ENCODE measurements around the gene FZD10. TPM values are rescaled to one million over a fixed set of nuclear protein-coding genes. Genes with fewer than 3 reads are reported as not detected.

FZD10 gene
- total and polyA plus RNA-seq, 2 of the 4 experiments (the other 2 are of a cell fraction), result not detected

- no peak overlapping the region for H4K8ac ChIP-seq (ENCODE audit: low read depth in 2 of 2, low read length in 2 of 2)
- no peaks in the 10 kb centered on the region for H3K36me3 ChIP-seq (ENCODE audit: control insufficient read depth, insufficient read depth, low read length)
- no peak overlapping the region for H2AK9ac ChIP-seq (replicated peaks; ENCODE audit: low read depth, low read length, poor library complexity)
- no peak overlapping the region for H2BK15ac ChIP-seq (ENCODE audit: low read depth, low read length)
- H2AFZ ChIP-seq (replicated peaks; ENCODE audit: low read length, poor library complexity), result no peak overlapping the region
- 37% methylated on average over 11 of the region's 26 CpGs; no CpG with 5 or more reads in 1 of the 2 experiments for WGBS, 2 experiments (ENCODE audit: extremely low coverage in 2 of 2, insufficient read length in 1 of 2)
- H2BK120ac ChIP-seq (ENCODE audit: low read depth, low read length), result no peak overlapping the region
- no peak for TF ChIP-seq MXI1 (IDR thresholded peaks at IDR 0.05; ENCODE audit: borderline replicate concordance, low read depth, low read length)
- no peak overlapping the region for H3K9ac ChIP-seq (ENCODE audit: low read depth, low read length)
- no peak overlapping the region for H3K4ac ChIP-seq (ENCODE audit: low read depth, low read length)
- H3K9me1 ChIP-seq (ENCODE audit: insufficient read depth, low read length), result no peaks in the 10 kb centered on the region
- H3K4me3 ChIP-seq (ENCODE audit: insufficient read depth, low read depth, low read length), result no peak overlapping the region
- no peak for ATAC-seq (ENCODE audit: low read depth)
- in situ Hi-C loops (cut with MboI; ENCODE audit: low sequenced_read_pairs), result no loop called here
- no peak overlapping the region for H2BK5ac ChIP-seq (ENCODE audit: low read depth, low read length, poor library complexity, severe bottlenecking)
- intact Hi-C loops (cut with micrococcal nuclease), result no loop called here
- no peak overlapping the region for H2BK20ac ChIP-seq (ENCODE audit: low read depth, low read length)
- H3K27ac ChIP-seq (ENCODE audit: insufficient read depth, low read length), result no peak overlapping the region
- no peak overlapping the region for H3K14ac ChIP-seq (replicated peaks; ENCODE audit: low read depth, low read length)
- H3K56ac ChIP-seq (ENCODE audit: extremely low read depth, insufficient read depth, low read length), result no peak overlapping the region
- CTCF ChIA-PET, result interaction anchor here (0.7 kb wide), 1 partner anchor 610 kb away, joined by 6 read pairs; no protein-coding TSS in a partner anchor
- POLR2A ChIA-PET (ENCODE audit: unreplicated experiment), result no interaction called here
- H3K18ac ChIP-seq (ENCODE audit: low read depth, low read length), result no peak overlapping the region
- no peaks in the 10 kb centered on the region for H4K20me1 ChIP-seq (ENCODE audit: insufficient read depth, low read length)
- H4K5ac ChIP-seq (ENCODE audit: low read depth, low read length), result no peak overlapping the region
- peaks cover 67% of the 10 kb centered on the region for H3K9me3 ChIP-seq (ENCODE audit: control insufficient read depth, insufficient read depth, low read length)
- H3K27me3 ChIP-seq (ENCODE audit: control insufficient read depth, insufficient read depth, low read length), result no peaks in the 10 kb centered on the region
- no peaks in the 10 kb centered on the region for H3K4me1 ChIP-seq (ENCODE audit: control insufficient read depth, insufficient read depth, low read length)
- no peak overlapping the region for H3K4me2 ChIP-seq (ENCODE audit: low read depth, low read length)
- no peak overlapping the region for H2AK5ac ChIP-seq (ENCODE audit: low read depth, low read length)
- H3K79me1 ChIP-seq (ENCODE audit: low read depth in 1 of 2, low read length in 2 of 2), result no peaks in the 10 kb centered on the region
- no TSS peak for BruUV-seq (replicated peaks)
- dilution Hi-C loops (cut with HindIII; ENCODE audit: low sequenced_read_pairs, unreplicated experiment), result no loop called here
- DNase-seq, result no peak
- H3K23ac ChIP-seq (ENCODE audit: low read depth, low read length), result no peak overlapping the region
- H4K91ac ChIP-seq (ENCODE audit: insufficient read depth, low read depth, low read length), result no peak overlapping the region
These were observed 24.9 kb upstream of the FZD10 start for GRCh38 chr12:130137040-130138018.

All from IMR-90 (cell line).